Measurements from ENCODE around the gene DCTN1.

DCTN1 gene

GRCh38 chr2:74413001-74413698, 33.0 kb upstream of the DCTN1 start:
- no peak for DNase-seq

- DNase-seq: no peak
These were observed 27.6 kb upstream of the DCTN1 start for GRCh38 chr2:74407682-74408081.

GRCh38 chr2:74406035-74406434, 25.9 kb upstream of the DCTN1 start:
- DNase-seq: no peak

- DNase-seq: no peak
These were observed 21.8 kb upstream of the DCTN1 start for GRCh38 chr2:74401891-74402290.

GRCh38 chr2:74399785-74400184, 19.7 kb upstream of the DCTN1 start:
- no peak for DNase-seq

- DNase-seq: no peak
These were observed 16.0 kb upstream of the DCTN1 start for GRCh38 chr2:74396149-74396548.

- DNase-seq: no peak
These were observed 13.4 kb upstream of the DCTN1 start for GRCh38 chr2:74393525-74393924.

- DNase-seq: no peak
These were observed 12.3 kb upstream of the DCTN1 start for GRCh38 chr2:74392449-74392743.

GRCh38 chr2:74391580-74392448, 11.7 kb upstream of the DCTN1 start:
- peak; percentile 44 for DNase-seq

GRCh38 chr2:74391209-74391579, 11.1 kb upstream of the DCTN1 start:
- no peak for DNase-seq

- no peak for DNase-seq
These were observed 10.5 kb upstream of the DCTN1 start for GRCh38 chr2:74390606-74391005.

- DNase-seq: no peak
These were observed 7.2 kb upstream of the DCTN1 start for GRCh38 chr2:74387346-74387745.

GRCh38 chr2:74385396-74385795, 5.3 kb upstream of the DCTN1 start:
- DNase-seq: no peak

GRCh38 chr2:74384051-74384450, 3.9 kb upstream of the DCTN1 start:
- no peak for DNase-seq

- DNase-seq: no peak
These were observed 3.1 kb upstream of the DCTN1 start for GRCh38 chr2:74383254-74383653.

- no peak for DNase-seq
These were observed 1.6 kb upstream of the DCTN1 start for GRCh38 chr2:74381751-74382150.

GRCh38 chr2:74378007-74378406, 2.1 kb downstream of the DCTN1 start:
- DNase-seq: no peak

- no peak for DNase-seq
These were observed 4.3 kb downstream of the DCTN1 start for GRCh38 chr2:74375838-74376237.

- peak; percentile 40 for DNase-seq
These were observed 5.5 kb downstream of the DCTN1 start for GRCh38 chr2:74374509-74375205.

GRCh38 chr2:74373985-74374384, 6.1 kb downstream of the DCTN1 start:
- no peak for DNase-seq

- peak; percentile 76 for DNase-seq
These were observed 6.9 kb downstream of the DCTN1 start for GRCh38 chr2:74373221-74373676.

GRCh38 chr2:74372674-74373073, 7.4 kb downstream of the DCTN1 start:
- no peak for DNase-seq

GRCh38 chr2:74371421-74371820, 8.7 kb downstream of the DCTN1 start:
- DNase-seq: no peak

GRCh38 chr2:74369976-74370375, 10.1 kb downstream of the DCTN1 start:
- no peak for DNase-seq

Measured in NCI-H187 treated with DMSO at 0.1 percent for 48 hours (cell line).